ENCODE data around the gene QSER1.
"Not testable (repeated sequence)": the region's sequence is repeated elsewhere in the genome, so short reads cannot be mapped to it uniquely, and the experiment has no call there.

QSER1 gene

GRCh38 chr11:32884023-32884422 is 8.6 kb upstream of the QSER1 start:
- H3K27me3 Mint-ChIP-seq, result no peaks in the 10 kb centered on the region
- H3K4me1 Mint-ChIP-seq (ENCODE audit: low read depth), result no peaks in the 10 kb centered on the region
- no peak overlapping the region for H3K4me3 Mint-ChIP-seq
- no peaks in the 10 kb centered on the region for H3K36me3 Mint-ChIP-seq (ENCODE audit: low read depth)
- no peak overlapping the region for H3K27ac Mint-ChIP-seq
- no peak for DNase-seq
- no peaks in the 10 kb centered on the region for H3K9me3 Mint-ChIP-seq

DNA sequence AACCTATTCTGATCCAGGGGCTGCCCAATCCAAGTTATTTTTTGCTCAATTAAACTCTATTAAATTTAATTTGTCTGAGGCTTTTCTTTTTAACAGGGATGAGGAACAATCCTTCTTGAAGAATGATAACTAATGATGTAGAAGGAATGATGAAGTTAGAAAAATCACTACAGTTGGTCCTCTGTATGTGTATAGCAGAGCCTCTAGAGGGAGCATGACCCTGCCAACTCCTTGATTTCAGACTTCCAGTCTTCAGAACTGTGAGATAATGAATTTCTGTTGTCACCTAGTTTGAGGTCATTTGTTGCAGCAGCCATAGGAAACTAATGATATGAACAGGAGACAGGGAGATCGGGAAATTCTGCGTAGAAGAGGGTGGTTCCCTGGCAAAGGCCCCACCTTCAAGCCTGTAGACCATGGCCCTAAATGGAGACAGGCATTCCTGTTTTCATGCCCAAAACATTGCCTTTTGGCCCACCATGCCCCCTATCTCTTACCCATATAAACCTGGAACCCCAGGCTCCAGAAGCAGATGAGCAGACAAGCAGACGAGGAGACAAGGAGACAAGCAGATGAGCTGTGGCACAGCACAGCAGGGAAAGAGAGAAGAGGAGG is 7.7 kb upstream of the QSER1 start:
- Mint-ChIP-seq H3K4me3 (no peak overlapping the region), H3K9me3 (no peaks in the 10 kb centered on the region), H3K27ac (no peak overlapping the region), H3K4me1 (ENCODE audit: low read depth) (no peaks in the 10 kb centered on the region), H3K36me3 (ENCODE audit: low read depth) (no peaks in the 10 kb centered on the region), H3K27me3 (no peaks in the 10 kb centered on the region)
- no peak for DNase-seq

GRCh38 chr11:32885556-32885955 is 7.1 kb upstream of the QSER1 start:
- no peaks in the 10 kb centered on the region for H3K36me3 Mint-ChIP-seq (ENCODE audit: low read depth)
- H3K4me3 Mint-ChIP-seq, result no peak overlapping the region
- H3K4me1 Mint-ChIP-seq (ENCODE audit: low read depth), result no peaks in the 10 kb centered on the region
- H3K9me3 Mint-ChIP-seq, result no peaks in the 10 kb centered on the region
- no peak for DNase-seq
- no peaks in the 10 kb centered on the region for H3K27me3 Mint-ChIP-seq
- no peak overlapping the region for H3K27ac Mint-ChIP-seq

DNA sequence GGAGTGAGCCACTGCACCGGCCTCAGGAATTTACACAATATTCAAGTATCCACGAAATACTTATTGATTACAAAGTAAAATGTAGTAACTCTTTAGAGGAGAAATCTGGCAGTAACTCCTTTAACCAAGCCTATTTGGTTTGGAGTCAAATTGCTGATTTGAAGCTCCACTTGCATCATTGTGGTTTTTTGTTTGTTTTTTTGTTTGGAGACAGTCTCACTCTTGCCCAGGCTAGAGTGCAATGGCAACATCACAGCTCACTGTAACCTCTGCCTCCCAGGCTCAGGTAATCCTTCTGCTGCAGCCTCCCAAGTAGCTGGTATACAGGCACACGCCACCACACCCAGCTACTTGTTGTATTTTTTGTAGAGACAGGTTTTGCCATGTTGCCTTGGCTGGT is 6.4 kb upstream of the QSER1 start:
- Mint-ChIP-seq H3K27ac (no peak overlapping the region), H3K9me3 (no peaks in the 10 kb centered on the region), H3K4me3 (no peak overlapping the region), H3K27me3 (no peaks in the 10 kb centered on the region), H3K36me3 (ENCODE audit: low read depth) (no peaks in the 10 kb centered on the region), H3K4me1 (ENCODE audit: low read depth) (peaks cover under 1% of the 10 kb centered on the region)
- DNase-seq, result no peak

- peaks cover 11% of the 10 kb centered on the region for H3K4me1 Mint-ChIP-seq (ENCODE audit: low read depth)
- H3K4me3 Mint-ChIP-seq; H3K27ac Mint-ChIP-seq; H3K27me3 Mint-ChIP-seq; DNase-seq; H3K36me3 Mint-ChIP-seq (ENCODE audit: low read depth); H3K9me3 Mint-ChIP-seq: not testable (repeated sequence)
Observed at GRCh38 chr11:32887707-32888383, 4.8 kb upstream of the QSER1 start.

- not testable (repeated sequence) for H3K9me3 Mint-ChIP-seq; H3K27ac Mint-ChIP-seq; H3K36me3 Mint-ChIP-seq (ENCODE audit: low read depth); DNase-seq; H3K27me3 Mint-ChIP-seq; H3K4me3 Mint-ChIP-seq
- H3K4me1 Mint-ChIP-seq (ENCODE audit: low read depth), result peaks cover 11% of the 10 kb centered on the region
Observed at GRCh38 chr11:32888384-32888710, 4.3 kb upstream of the QSER1 start.

GRCh38 chr11:32888805-32889204 is 3.8 kb upstream of the QSER1 start:
- DNase-seq, result no peak
- Mint-ChIP-seq H3K4me3 (no peak overlapping the region), H3K27ac (no peak overlapping the region), H3K9me3 (no peaks in the 10 kb centered on the region), H3K36me3 (ENCODE audit: low read depth) (peaks cover 5% of the 10 kb centered on the region), H3K27me3 (no peaks in the 10 kb centered on the region), H3K4me1 (ENCODE audit: low read depth) (peaks cover 11% of the 10 kb centered on the region)

GRCh38 chr11:32890843-32891656 is 1.6 kb upstream of the QSER1 start:
- Mint-ChIP-seq H3K9me3 (no peaks in the 10 kb centered on the region), H3K4me3 (peak overlapping the region; percentile 81), H3K27me3 (no peaks in the 10 kb centered on the region), H3K36me3 (ENCODE audit: low read depth) (peaks cover 16% of the 10 kb centered on the region), H3K27ac (peak overlapping the region; percentile 92), H3K4me1 (ENCODE audit: low read depth) (peaks cover 30% of the 10 kb centered on the region)
- no peak for DNase-seq

GRCh38 chr11:32891657-32892354 is 805 bp upstream of the QSER1 start:
- H3K27me3 Mint-ChIP-seq, result no peaks in the 10 kb centered on the region
- no peak for DNase-seq
- H3K4me1 Mint-ChIP-seq (ENCODE audit: low read depth), result peaks cover 32% of the 10 kb centered on the region

GRCh38 chr11:32893093-32893342 is 407 bp downstream of the QSER1 start:
- H3K27me3 Mint-ChIP-seq, result no peaks in the 10 kb centered on the region
- peak overlapping the region; percentile 98 for H3K4me3 Mint-ChIP-seq

More at GRCh38 chr11:32891657-32892354, 805 bp upstream of the QSER1 start:
- H3K27ac Mint-ChIP-seq, result peak overlapping the region; percentile 92
- H3K9me3 Mint-ChIP-seq, result no peaks in the 10 kb centered on the region
- H3K4me3 Mint-ChIP-seq, result peak overlapping the region; percentile 81
- H3K36me3 Mint-ChIP-seq (ENCODE audit: low read depth), result peaks cover 17% of the 10 kb centered on the region

GRCh38 chr11:32893343-32894148 is 935 bp downstream of the QSER1 start:
- Mint-ChIP-seq H3K4me1 (ENCODE audit: low read depth) (peaks cover 40% of the 10 kb centered on the region), H3K9me3 (no peaks in the 10 kb centered on the region), H3K4me3 (peak overlapping the region; percentile 98), H3K27ac (peak overlapping the region; percentile 97), H3K36me3 (ENCODE audit: low read depth) (peaks cover 21% of the 10 kb centered on the region), H3K27me3 (no peaks in the 10 kb centered on the region)
- peak; percentile 77 for DNase-seq

More at GRCh38 chr11:32893093-32893342, 407 bp downstream of the QSER1 start:
- H3K9me3 Mint-ChIP-seq, result no peaks in the 10 kb centered on the region
- DNase-seq, result no peak
- peaks cover 40% of the 10 kb centered on the region for H3K4me1 Mint-ChIP-seq (ENCODE audit: low read depth)
- peaks cover 21% of the 10 kb centered on the region for H3K36me3 Mint-ChIP-seq (ENCODE audit: low read depth)
- peak overlapping the region; percentile 97 for H3K27ac Mint-ChIP-seq

- H3K27me3 Mint-ChIP-seq, result no peaks in the 10 kb centered on the region
- peaks cover 45% of the 10 kb centered on the region for H3K4me1 Mint-ChIP-seq (ENCODE audit: low read depth)
- peaks cover 26% of the 10 kb centered on the region for H3K36me3 Mint-ChIP-seq (ENCODE audit: low read depth)
- DNase-seq, result peak; percentile 37
- H3K9me3 Mint-ChIP-seq, result no peaks in the 10 kb centered on the region
- peak overlapping the region; percentile 98 for H3K4me3 Mint-ChIP-seq
- peak overlapping the region; percentile 97 for H3K27ac Mint-ChIP-seq
Observed at GRCh38 chr11:32894149-32894827, 1.7 kb downstream of the QSER1 start.

DNA sequence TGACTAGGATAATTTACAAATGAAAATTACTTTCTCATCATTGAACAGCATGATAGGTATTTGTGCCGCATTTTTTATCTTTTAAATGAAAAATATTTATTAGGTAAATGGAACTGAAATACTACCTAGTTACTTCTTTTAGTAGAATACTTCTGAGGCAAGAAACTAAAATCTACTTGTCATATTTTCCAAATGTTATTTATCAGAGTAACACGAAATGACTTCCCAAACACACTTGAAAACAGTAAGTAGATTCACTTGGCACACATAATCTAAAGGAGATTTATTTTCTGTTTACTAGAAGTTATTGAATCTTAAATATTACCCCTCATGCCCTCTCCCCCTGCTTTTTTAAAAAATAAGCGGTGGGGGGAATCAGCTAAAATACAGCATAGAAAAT is 2.3 kb downstream of the QSER1 start:
- DNase-seq, result no peak
- Mint-ChIP-seq H3K27me3 (no peaks in the 10 kb centered on the region), H3K9me3 (no peaks in the 10 kb centered on the region), H3K36me3 (ENCODE audit: low read depth) (peaks cover 32% of the 10 kb centered on the region), H3K27ac (no peak overlapping the region), H3K4me3 (peak overlapping the region; percentile 98), H3K4me1 (ENCODE audit: low read depth) (peaks cover 52% of the 10 kb centered on the region)

DNA sequence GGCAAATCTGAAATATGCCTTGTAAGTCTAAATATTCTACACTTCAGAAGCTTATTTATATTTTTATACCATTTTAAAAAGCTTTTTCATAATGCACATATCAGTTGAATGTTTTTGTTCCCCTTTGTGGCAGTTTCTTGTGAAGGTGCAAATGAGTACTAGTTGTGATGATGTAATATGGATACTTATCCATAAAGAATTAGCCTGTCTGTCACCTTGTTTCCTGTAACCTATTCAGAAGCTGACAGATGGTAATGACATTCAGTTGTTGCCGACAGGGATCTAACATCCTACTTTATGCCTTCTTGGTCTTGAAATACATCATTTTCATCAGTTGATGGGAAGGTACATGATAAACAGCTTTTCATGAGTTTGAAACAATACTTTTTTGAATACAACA is 2.9 kb downstream of the QSER1 start:
- H3K4me3 Mint-ChIP-seq, result peak overlapping the region; percentile 98

More for the DNA sequence above, 2.9 kb downstream of the QSER1 start:
- H3K27me3 Mint-ChIP-seq, result no peaks in the 10 kb centered on the region
- H3K4me1 Mint-ChIP-seq (ENCODE audit: low read depth), result peaks cover 53% of the 10 kb centered on the region
- no peak overlapping the region for H3K27ac Mint-ChIP-seq
- H3K36me3 Mint-ChIP-seq (ENCODE audit: low read depth), result peaks cover 34% of the 10 kb centered on the region
- no peaks in the 10 kb centered on the region for H3K9me3 Mint-ChIP-seq
- no peak for DNase-seq
